ENCODE data around the gene SFSWAP. TPM values are rescaled to one million over a fixed set of nuclear protein-coding genes. Genes with fewer than 3 reads are reported as not detected.

Gene SFSWAP
- total RNA-seq, 1 experiment from 2014 or later: 50.4 TPM

DNA sequence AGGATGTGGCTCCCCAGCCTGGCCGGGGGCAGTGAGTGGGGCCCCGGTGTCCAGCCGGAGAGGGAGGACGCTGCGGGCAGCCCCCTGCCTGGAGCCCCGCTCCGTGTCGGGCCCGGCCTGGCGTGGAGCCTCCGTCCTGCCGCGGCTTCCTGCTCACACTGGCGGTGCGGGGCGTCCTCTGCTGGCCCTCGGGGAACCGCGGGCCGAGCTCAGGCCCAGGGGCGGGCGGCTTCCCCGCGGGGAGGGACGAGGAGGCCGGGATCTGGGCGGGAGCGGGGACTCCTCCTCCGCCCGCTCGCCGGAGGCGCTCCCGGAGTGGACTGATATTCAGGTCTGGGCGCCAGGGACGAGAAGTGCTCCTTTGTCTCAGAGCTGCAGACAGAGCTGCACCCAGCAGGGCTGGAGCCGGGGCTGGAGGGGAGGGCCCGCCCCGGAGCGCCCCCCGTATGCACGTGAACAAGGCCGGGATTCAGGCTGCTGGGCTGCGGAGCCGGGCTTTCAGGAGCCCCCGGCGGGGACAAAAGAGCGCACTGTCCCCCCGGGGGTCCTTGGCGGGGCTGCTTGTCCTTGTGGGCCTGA is 119.5 kb downstream of the SFSWAP start (continued):
- TF ChIP-seq, protein P1, sequence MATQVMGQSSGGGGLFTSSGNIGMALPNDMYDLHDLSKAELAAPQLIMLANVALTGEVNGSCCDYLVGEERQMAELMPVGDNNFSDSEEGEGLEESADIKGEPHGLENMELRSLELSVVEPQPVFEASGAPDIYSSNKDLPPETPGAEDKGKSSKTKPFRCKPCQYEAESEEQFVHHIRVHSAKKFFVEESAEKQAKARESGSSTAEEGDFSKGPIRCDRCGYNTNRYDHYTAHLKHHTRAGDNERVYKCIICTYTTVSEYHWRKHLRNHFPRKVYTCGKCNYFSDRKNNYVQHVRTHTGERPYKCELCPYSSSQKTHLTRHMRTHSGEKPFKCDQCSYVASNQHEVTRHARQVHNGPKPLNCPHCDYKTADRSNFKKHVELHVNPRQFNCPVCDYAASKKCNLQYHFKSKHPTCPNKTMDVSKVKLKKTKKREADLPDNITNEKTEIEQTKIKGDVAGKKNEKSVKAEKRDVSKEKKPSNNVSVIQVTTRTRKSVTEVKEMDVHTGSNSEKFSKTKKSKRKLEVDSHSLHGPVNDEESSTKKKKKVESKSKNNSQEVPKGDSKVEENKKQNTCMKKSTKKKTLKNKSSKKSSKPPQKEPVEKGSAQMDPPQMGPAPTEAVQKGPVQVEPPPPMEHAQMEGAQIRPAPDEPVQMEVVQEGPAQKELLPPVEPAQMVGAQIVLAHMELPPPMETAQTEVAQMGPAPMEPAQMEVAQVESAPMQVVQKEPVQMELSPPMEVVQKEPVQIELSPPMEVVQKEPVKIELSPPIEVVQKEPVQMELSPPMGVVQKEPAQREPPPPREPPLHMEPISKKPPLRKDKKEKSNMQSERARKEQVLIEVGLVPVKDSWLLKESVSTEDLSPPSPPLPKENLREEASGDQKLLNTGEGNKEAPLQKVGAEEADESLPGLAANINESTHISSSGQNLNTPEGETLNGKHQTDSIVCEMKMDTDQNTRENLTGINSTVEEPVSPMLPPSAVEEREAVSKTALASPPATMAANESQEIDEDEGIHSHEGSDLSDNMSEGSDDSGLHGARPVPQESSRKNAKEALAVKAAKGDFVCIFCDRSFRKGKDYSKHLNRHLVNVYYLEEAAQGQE (IDR thresholded peaks at IDR 0.05; ENCODE audit: low read depth): no peak
- TF ChIP-seq RAD21 (IDR thresholded peaks at IDR 0.05; ENCODE audit: low read depth): peak; percentile 95
- TF ChIP-seq JUND (IDR thresholded peaks at IDR 0.05): no peak
- TF ChIP-seq POLR2A (IDR thresholded peaks at IDR 0.05; ENCODE audit: borderline replicate concordance, extremely low read depth, insufficient read depth, insufficient read length): no peak
- TF ChIP-seq, protein P2, sequence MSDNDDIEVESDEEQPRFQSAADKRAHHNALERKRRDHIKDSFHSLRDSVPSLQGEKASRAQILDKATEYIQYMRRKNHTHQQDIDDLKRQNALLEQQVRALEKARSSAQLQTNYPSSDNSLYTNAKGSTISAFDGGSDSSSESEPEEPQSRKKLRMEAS (IDR thresholded peaks at IDR 0.05): no peak
- TF ChIP-seq EZH2phosphoT487 (IDR thresholded peaks at IDR 0.05; ENCODE audit: borderline replicate concordance): no peak

DNA sequence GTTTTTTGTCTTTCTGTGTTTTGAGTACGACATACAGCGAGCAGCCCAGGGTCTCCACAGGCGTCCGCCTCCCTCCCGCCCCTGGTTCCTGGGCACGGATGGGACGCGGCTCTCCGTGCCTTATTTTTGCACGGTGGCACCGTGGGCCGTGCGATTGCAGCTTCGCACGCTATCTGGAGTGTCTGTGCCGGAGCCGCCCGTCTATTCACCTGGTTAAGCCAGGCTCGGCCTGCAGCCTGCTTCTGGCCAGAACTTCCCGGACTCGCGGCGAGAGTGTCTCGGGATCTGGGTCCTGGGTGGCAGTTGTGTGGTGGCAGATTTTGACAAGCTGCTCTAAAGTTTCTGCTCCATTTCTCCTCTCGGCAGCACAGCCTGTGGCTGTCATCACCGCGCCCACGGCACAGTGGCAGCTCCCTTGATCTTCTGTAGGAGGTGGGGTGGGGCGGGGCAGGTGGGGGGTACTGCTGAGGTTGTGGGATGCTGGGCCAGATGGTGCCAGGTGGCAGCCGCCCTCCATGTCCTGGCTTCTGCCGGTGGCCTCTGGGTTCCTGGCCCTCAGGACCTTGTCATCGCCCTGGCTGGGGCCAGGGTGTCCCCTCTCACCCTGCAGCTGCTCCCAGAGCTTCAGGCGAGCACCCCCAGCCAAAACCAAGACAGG is 120.2 kb downstream of the SFSWAP start:
- peak overlapping the region in 1 of 2 experiments; percentile 79; a peak in 2 of 4 replicates for H3K4me3 ChIP-seq (replicated peaks in 1 of 2; ENCODE audit: low read depth in 1 of 2, low read length in 2 of 2)
- DNase-seq (ENCODE audit: low read depth, low spot score) (no peak), ATAC-seq (no peak)
- no peak overlapping the region for H2AFZ ChIP-seq (ENCODE audit: low read depth, low read length, poor library complexity, severe bottlenecking)
- no peaks in the 10 kb centered on the region for H3K9me2 ChIP-seq (ENCODE audit: insufficient read depth)
- no peaks in the 10 kb centered on the region for H3K9me3 ChIP-seq (ENCODE audit: control insufficient read depth in 1 of 2, insufficient read depth in 1 of 2, low read depth in 1 of 2, low read length in 2 of 2)
- ChIA-PET POLR2A (interaction anchor here (1.3 kb wide), 1 partner anchor 97 kb away, joined by 3 read pairs; no protein-coding TSS in a partner anchor), CTCF (interaction anchor here (1.0 to 1.2 kb wide), 4 partner anchors 376 to 727 kb away, joined by 3 to 17 read pairs (median 3); no protein-coding TSS in a partner anchor), RAD21 (ENCODE audit: low non-redundant PET in 1 of 2, low total read pairs in 2 of 2, uncharacterized antibody in 2 of 2, unreplicated experiment in 2 of 2) (interaction anchor here in 1 of 2 experiments (0.5 to 1.0 kb wide), 3 partner anchors 91 to 376 kb away, joined by 3 to 6 read pairs (median 5); no protein-coding TSS in a partner anchor)
- peaks cover 5% of the 10 kb centered on the region; the same call in 1 of the 2 replicates for H3K79me2 ChIP-seq (ENCODE audit: insufficient read depth, low read length)
- no peak overlapping the region for H3K9ac ChIP-seq (ENCODE audit: low read length)
- H3K27me3 ChIP-seq (ENCODE audit: insufficient read depth, low read length): no peaks in the 10 kb centered on the region
- TF ChIP-seq POLR2A (IDR thresholded peaks at IDR 0.05; ENCODE audit: borderline replicate concordance, extremely low read depth, insufficient read depth, insufficient read length) (no peak), ZFX (IDR thresholded peaks at IDR 0.05) (no peak), JUND (IDR thresholded peaks at IDR 0.05) (no peak), RAD21 (IDR thresholded peaks at IDR 0.05; ENCODE audit: low read depth) (no peak), SRF (IDR thresholded peaks at IDR 0.05; ENCODE audit: low read depth) (no peak), EZH2 (IDR thresholded peaks at IDR 0.05) (no peak), SIN3A (IDR thresholded peaks at IDR 0.05; ENCODE audit: low read depth) (no peak), FOSL1 (IDR thresholded peaks at IDR 0.05; ENCODE audit: low read depth) (no peak), ZNF274 (IDR thresholded peaks at IDR 0.05; ENCODE audit: low read depth, low read length) (no peak), EGR1 (IDR thresholded peaks at IDR 0.05; ENCODE audit: low read depth) (no peak), POLR2AphosphoS5 (IDR thresholded peaks at IDR 0.05; ENCODE audit: low read depth, low read length) (no peak), TCF7L2 (IDR thresholded peaks at IDR 0.05; ENCODE audit: borderline replicate concordance, extremely low read depth, insufficient read depth, insufficient read length) (no peak)
- TF ChIP-seq, protein P3, sequence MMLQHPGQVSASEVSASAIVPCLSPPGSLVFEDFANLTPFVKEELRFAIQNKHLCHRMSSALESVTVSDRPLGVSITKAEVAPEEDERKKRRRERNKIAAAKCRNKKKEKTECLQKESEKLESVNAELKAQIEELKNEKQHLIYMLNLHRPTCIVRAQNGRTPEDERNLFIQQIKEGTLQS (IDR thresholded peaks at IDR 0.05): no peak
- TF ChIP-seq, protein P2 (IDR thresholded peaks at IDR 0.05): no peak
- TF ChIP-seq, protein P4, sequence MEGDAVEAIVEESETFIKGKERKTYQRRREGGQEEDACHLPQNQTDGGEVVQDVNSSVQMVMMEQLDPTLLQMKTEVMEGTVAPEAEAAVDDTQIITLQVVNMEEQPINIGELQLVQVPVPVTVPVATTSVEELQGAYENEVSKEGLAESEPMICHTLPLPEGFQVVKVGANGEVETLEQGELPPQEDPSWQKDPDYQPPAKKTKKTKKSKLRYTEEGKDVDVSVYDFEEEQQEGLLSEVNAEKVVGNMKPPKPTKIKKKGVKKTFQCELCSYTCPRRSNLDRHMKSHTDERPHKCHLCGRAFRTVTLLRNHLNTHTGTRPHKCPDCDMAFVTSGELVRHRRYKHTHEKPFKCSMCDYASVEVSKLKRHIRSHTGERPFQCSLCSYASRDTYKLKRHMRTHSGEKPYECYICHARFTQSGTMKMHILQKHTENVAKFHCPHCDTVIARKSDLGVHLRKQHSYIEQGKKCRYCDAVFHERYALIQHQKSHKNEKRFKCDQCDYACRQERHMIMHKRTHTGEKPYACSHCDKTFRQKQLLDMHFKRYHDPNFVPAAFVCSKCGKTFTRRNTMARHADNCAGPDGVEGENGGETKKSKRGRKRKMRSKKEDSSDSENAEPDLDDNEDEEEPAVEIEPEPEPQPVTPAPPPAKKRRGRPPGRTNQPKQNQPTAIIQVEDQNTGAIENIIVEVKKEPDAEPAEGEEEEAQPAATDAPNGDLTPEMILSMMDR (IDR thresholded peaks at IDR 0.05 in 2 of 3, conservative IDR thresholded peaks at IDR 0.05 in 1 of 3; ENCODE audit: borderline replicate concordance in 1 of 3, insufficient read depth in 1 of 3, low read depth in 2 of 3, low read length in 2 of 3): no peak
- peak overlapping the region; percentile 99; the same call in 1 of the 2 replicates for H3K4me2 ChIP-seq (ENCODE audit: low read length)
- H3K4me1 ChIP-seq (ENCODE audit: control insufficient read depth in 1 of 2, insufficient read depth in 2 of 2, low read length in 2 of 2): peaks cover 12 to 26% of the 10 kb centered on the region in 2 experiments; a peak in 3 of 4 replicates
- no peaks in the 10 kb centered on the region for H4K20me1 ChIP-seq (ENCODE audit: insufficient read depth)
- H3K36me3 ChIP-seq (ENCODE audit: control insufficient read depth in 1 of 2, insufficient read depth in 2 of 2, low read length in 2 of 2): no peaks in the 10 kb centered on the region
- BruUV-seq (replicated peaks): no TSS peak
- intact Hi-C loops (cut with micrococcal nuclease): loop anchor here (1.0 to 5.0 kb wide), 2 partner anchors 223 to 379 kb away; no protein-coding TSS in a partner anchor
- H3K27ac ChIP-seq (ENCODE audit: low read depth, low read length): peak overlapping the region; percentile 37; the same call in 1 of the 2 replicates
